GM04504 (cell line): ENCODE measurements around the gene TMEM37.

ENCODE experiments used
- DNase-seq: peaks from one replicate; pipeline ENCODE4 v3.0.0-alpha.2; 2012; ENCODE audit warnings: low read depth

Gene TMEM37

DNA sequence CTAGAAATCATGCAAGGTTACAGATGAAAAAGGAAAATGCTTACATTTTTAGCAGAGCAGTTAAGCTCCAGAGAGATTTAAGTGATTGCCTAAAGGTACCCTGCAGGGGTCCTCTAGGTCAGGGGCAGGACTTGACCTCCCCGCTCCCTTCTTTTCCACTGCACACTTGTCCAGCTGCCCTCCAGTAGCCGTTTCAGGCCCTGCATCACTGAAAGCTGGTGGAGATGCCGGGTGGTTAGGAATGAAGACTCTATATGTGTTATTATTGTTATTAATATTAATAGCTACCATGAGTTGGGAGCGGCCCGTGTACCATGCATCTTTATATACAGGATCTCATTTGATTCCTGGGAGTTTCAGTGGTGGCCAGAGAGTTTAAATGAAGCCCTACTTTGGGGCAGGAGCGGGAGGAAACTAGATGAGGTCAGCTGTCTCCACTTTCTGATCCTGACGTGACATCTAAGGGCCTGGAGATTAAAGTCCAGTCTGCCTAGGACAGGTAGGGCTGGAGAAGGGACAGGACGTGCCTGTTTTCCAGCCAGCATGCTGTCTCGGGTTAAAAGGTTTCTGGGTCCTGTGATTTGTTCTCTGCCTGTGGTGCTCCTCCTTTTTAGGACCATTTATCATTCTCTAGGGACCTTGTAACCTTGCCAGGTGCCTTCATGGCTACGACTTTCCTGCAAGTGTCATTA, 2.1 kb downstream of the TMEM37 start:
- DNase-seq: no peak

DNA sequence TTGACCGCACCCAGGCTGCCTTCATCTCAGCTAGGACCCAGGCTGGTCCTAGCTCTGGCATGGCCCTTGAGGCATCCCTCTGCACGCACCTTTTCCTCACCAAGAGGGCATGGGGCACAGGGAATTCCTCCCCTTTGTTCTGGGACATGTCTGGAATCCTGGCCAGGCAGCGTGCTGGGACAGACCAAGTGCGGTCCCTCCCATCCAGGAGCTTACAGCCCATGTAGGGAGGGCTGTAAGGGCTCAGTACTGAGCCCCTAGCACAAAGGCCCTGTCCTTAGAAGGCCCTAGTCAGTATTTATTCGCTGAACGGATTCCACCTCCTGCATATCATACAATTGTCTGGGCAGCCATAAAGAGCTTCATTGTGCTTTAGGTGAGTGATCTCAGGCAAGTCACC, 3.0 kb downstream of the TMEM37 start:
- no peak for DNase-seq

- DNase-seq: no peak
Measured at GRCh38 chr2:119435081-119435952, 3.7 kb downstream of the TMEM37 start.

DNA sequence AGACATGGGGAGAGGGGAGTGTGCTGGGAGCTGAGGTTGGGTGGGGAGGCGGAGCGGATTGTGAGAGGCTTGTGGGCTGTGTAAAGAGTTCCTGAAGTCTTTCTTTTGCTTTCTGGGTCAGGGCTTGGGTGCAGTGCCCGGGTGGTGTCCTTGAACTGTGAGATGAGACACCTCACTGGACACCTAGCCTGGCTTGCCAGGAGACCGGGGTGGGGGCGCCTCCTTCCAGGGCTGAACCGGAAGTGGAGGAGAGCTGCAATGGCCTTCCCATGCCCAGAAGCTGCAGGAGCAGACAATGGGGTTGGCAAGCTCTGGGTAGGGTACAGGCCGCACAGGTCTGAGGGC, 4.3 kb downstream of the TMEM37 start:
- no peak for DNase-seq

GRCh38 chr2:119436993-119437772, 5.5 kb downstream of the TMEM37 start:
- no peak for DNase-seq

- no peak for DNase-seq
Measured at GRCh38 chr2:119438128-119438656, 6.5 kb downstream of the TMEM37 start.

DNA sequence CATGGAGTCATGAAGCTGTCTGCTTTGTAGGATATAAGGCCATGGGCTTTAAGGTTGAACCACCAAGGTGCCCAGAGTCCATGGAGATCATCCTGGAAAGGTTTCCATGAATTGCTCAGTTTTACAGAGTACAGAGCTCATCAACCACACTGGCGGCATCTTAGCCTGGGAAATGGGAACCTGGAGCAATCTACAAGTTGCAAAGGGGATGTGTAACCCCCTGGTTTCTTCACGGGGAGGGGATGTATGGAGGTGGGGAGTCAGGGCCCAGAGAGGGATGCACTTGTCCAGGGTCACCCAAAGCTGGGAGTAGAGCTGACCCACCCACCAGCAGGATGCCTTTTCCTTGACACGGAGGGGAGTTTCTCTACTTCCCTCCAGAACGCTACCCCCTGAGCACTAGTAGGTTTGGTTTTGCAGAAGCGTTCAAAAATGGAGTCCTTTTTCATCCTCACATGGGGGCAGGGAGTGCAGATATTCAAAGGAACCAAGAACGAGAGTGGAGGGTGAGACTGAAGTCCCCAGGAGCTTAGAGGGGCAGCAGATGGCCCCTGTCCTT, 7.2 kb downstream of the TMEM37 start:
- DNase-seq: no peak

- no peak for DNase-seq
Measured at GRCh38 chr2:119439574-119440500, 8.2 kb downstream of the TMEM37 start.

GRCh38 chr2:119440501-119440870, 8.8 kb downstream of the TMEM37 start:
- no peak for DNase-seq

DNA sequence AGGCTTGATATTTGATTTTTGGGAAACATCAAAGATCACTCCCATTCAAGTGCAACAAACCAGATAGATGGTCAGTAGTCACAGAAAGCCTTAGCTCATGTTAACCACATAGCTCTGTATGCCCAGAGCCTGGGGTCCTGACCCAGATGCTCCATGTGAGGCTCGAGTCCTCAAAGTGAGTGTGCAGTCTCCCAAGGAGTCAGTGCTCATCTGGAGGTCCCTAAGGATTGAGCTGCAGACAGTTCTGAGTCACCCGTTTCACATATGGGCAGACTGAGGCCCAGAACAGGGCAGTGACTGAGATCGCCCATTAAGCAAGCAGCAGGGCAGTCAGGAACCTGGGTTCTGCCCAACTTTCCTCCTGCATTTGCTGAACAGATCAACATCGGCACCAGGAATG, 9.2 kb downstream of the TMEM37 start:
- no peak for DNase-seq

DNA sequence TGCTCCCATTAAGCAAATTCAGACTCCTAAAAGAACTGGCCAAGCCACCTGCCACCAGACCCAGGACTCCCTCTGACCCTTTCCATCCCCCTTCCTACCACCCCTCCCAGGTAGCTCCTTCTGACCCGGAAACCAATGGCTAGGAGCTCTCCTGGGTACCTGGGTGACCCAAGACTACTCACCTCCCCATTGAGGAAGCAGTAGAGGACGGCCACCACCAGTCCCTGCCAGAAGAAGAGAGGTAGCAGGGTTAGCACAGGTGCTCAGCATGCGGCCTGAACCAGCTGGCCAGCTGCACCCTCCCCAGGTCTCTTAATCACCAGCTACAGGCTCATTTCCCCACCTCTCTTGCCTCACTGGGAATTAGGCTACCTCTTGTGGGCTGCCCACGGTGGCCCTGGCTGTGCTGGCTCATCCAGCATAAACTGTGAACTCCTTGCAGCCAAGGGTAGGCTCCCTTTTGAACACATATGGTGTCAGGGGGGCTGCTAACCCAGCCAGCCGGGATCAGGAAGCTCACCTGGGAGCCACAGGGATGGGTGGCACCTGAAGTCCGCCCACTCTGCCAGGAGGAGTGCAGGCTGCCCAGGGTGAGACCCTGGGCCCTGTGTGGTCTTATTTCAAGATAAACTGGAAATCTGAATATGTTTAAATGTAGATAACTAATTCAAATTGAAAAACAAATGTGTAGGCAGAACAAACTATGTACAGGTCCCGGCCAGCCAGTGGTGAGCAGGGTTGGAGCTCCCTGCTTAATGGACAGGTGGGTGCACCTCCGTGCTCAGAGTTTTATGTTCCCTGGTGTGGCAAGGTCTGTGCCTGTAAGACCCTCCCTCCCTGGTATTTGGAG, 9.9 kb downstream of the TMEM37 start:
- no peak for DNase-seq

- DNase-seq: no peak
Measured at GRCh38 chr2:119442226-119442619, 10.6 kb downstream of the TMEM37 start.

GRCh38 chr2:119442850-119443249, 11.2 kb downstream of the TMEM37 start:
- DNase-seq: no peak

- DNase-seq: no peak
Measured at GRCh38 chr2:119446037-119446436, 14.4 kb downstream of the TMEM37 start.

DNA sequence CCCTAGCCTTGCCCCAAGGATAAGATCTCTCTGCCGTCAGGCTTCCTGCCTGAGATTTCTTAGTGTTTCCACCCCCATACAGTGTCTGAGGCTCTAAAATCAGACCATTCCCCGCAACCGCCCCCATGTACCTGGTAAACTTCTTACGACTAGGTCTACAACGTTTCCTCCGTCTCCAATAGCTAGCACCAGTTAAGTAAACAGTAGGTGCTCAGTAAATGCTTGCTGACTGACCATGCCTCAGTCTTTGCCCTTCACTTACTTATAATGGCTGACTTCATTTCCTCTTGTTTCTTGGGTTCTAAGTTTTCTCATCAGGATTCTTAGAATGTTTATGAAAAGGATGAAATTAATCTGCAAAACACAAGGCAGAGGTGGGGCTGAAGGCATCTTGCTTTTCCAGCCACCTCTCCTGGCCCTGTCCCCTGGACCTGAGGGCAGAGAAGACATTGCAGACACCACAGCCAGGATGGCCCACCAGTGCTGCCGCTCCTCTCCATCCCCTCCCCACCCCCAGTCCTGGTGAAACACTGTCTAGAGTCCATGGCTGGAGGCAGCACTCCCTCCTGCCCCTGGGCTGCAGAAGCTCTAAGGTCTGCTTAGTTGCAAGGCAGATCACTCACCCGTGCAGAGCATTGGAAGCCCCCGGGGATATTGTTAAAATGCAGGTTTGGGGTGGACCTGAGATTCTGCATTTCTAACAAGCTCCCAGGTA, 16.9 kb downstream of the TMEM37 start:
- DNase-seq: no peak

DNA sequence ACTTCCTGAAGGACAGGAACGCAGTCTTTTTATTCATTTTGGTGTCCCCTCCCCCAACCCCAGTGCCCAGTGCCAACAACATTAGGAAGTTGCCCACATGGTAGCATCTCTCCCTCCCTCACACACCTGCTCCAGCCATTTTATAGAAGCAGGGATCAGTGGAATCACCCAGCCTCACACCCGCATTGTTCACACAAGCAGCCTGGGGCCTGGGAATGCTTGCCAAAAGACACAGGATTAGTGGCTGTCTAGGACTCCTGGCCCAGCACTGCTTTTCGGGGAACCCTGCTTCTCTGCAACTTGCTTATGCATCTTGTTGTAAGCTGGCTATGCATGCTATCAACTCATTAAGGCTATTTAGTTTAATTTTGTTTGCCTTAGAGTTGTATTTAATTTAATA, 17.9 kb downstream of the TMEM37 start:
- DNase-seq: no peak

GRCh38 chr2:119451336-119452050, 19.8 kb downstream of the TMEM37 start:
- no peak for DNase-seq

GRCh38 chr2:119453972-119454593, 22.4 kb downstream of the TMEM37 start:
- no peak for DNase-seq
